Nephron (organoid): Measurements from ENCODE around the gene RHCG.

ENCODE experiments used
- H3K27ac Mint-ChIP-seq, 3 experiments: 2 replicates each; pipeline ENCODE4 v1.8.0; 2020; ENCODE audit warnings: mixed read lengths in 3 of 3, mild to moderate bottlenecking in 2 of 3, moderate library complexity in 1 of 3
- H3K27me3 Mint-ChIP-seq: 2 replicates; pipeline ENCODE4 v1.8.0; 2021; ENCODE audit warnings: low read depth, mild to moderate bottlenecking, moderate library complexity, mixed read lengths
- H3K36me3 Mint-ChIP-seq: 2 replicates; pipeline ENCODE4 v1.8.0; 2020; ENCODE audit warnings: low read depth, mixed read lengths
- H3K4me1 Mint-ChIP-seq: 2 replicates; pipeline ENCODE4 v1.8.0; 2020; ENCODE audit warnings: mixed read lengths
- H3K4me3 Mint-ChIP-seq, 3 experiments: 2 replicates each; pipeline ENCODE4 v1.8.0; 2020; ENCODE audit warnings: mild to moderate bottlenecking in 3 of 3, mixed read lengths in 3 of 3, moderate library complexity in 2 of 3
- H3K9me3 Mint-ChIP-seq: 2 replicates; pipeline ENCODE4 v1.8.0; 2020; ENCODE audit warnings: mixed read lengths
- CTCF ChIP-seq, 3 experiments: fragments of 200-600 bp; sonication (generic); IDR thresholded peaks; one replicate each; pipeline ENCODE4 v1.5.0; 2021; ENCODE audit warnings: antibody characterized with exemption in 3 of 3; ENCODE audit not compliant: unreplicated experiment in 3 of 3

RHCG gene

GRCh38 chr15:89459271-89460038 lies 36.9 kb downstream of the RHCG start:
- TF ChIP-seq CTCF (IDR thresholded peaks at IDR 0.05; ENCODE audit: unreplicated experiment in 3 of 3): no peak
- no peaks in the 10 kb centered on the region for H3K36me3 Mint-ChIP-seq
- H3K9me3 Mint-ChIP-seq: no peaks in the 10 kb centered on the region
- no peak overlapping the region for H3K27ac Mint-ChIP-seq
- H3K27me3 Mint-ChIP-seq: peaks cover 50% of the 10 kb centered on the region
- no peaks in the 10 kb centered on the region for H3K4me1 Mint-ChIP-seq
- no peak overlapping the region for H3K4me3 Mint-ChIP-seq

GRCh38 chr15:89458440-89458839 lies 37.9 kb downstream of the RHCG start:
- H3K27ac Mint-ChIP-seq: no peak overlapping the region
- no peaks in the 10 kb centered on the region for H3K4me1 Mint-ChIP-seq
- no peaks in the 10 kb centered on the region for H3K9me3 Mint-ChIP-seq
- H3K36me3 Mint-ChIP-seq: no peaks in the 10 kb centered on the region
- no peak overlapping the region for H3K4me3 Mint-ChIP-seq
- no peak for TF ChIP-seq CTCF (IDR thresholded peaks at IDR 0.05; ENCODE audit: unreplicated experiment in 3 of 3)
- peaks cover 52% of the 10 kb centered on the region for H3K27me3 Mint-ChIP-seq

- Mint-ChIP-seq H3K36me3 (no peaks in the 10 kb centered on the region), H3K27ac (no peak overlapping the region), H3K4me1 (no peaks in the 10 kb centered on the region), H3K27me3 (peaks cover 60% of the 10 kb centered on the region), H3K9me3 (no peaks in the 10 kb centered on the region), H3K4me3 (no peak overlapping the region)
- TF ChIP-seq CTCF (IDR thresholded peaks at IDR 0.05; ENCODE audit: unreplicated experiment in 3 of 3): no peak
Measured at GRCh38 chr15:89457086-89457485, 39.3 kb downstream of the RHCG start.

GRCh38 chr15:89455535-89455934 lies 40.8 kb downstream of the RHCG start:
- H3K4me1 Mint-ChIP-seq: no peaks in the 10 kb centered on the region
- H3K27ac Mint-ChIP-seq: no peak overlapping the region
- no peaks in the 10 kb centered on the region for H3K9me3 Mint-ChIP-seq
- no peak overlapping the region for H3K4me3 Mint-ChIP-seq
- H3K36me3 Mint-ChIP-seq: no peaks in the 10 kb centered on the region
- peaks cover 66% of the 10 kb centered on the region for H3K27me3 Mint-ChIP-seq
- no peak for TF ChIP-seq CTCF (IDR thresholded peaks at IDR 0.05; ENCODE audit: unreplicated experiment in 3 of 3)

GRCh38 chr15:89452330-89452836 lies 44.0 kb downstream of the RHCG start:
- Mint-ChIP-seq H3K36me3 (no peaks in the 10 kb centered on the region), H3K4me1 (no peaks in the 10 kb centered on the region), H3K27me3 (peaks cover 62% of the 10 kb centered on the region), H3K27ac (no peak overlapping the region), H3K4me3 (no peak overlapping the region), H3K9me3 (no peaks in the 10 kb centered on the region)
- no peak for TF ChIP-seq CTCF (IDR thresholded peaks at IDR 0.05; ENCODE audit: unreplicated experiment in 3 of 3)

- Mint-ChIP-seq H3K4me3 (no peak overlapping the region), H3K27me3 (peaks cover 61% of the 10 kb centered on the region), H3K27ac (no peak overlapping the region), H3K9me3 (no peaks in the 10 kb centered on the region), H3K36me3 (no peaks in the 10 kb centered on the region), H3K4me1 (no peaks in the 10 kb centered on the region)
- TF ChIP-seq CTCF (IDR thresholded peaks at IDR 0.05; ENCODE audit: unreplicated experiment in 3 of 3): no peak
Measured at GRCh38 chr15:89451846-89452245, 44.5 kb downstream of the RHCG start.
